Colon (tissue), 2 donors: Measurements from ENCODE around the gene GPC6.
"Not testable (repeated sequence)": the region's sequence is repeated elsewhere in the genome, so short reads cannot be mapped to it uniquely, and the experiment has no call there.

Source experiments
- FAIRE-seq: peaks from 2 replicates; lab custom pipeline; 2012; peaks lifted over from hg19 to GRCh38; lab: Jason Lieb, UNC
- donor health status: control.
- donor health status: control.

GPC6 gene

GRCh38 chr13:93437081-93437480 lies 210.5 kb downstream of the GPC6 start:
- FAIRE-seq = no peak

- no peak for FAIRE-seq
These were observed 219.6 kb downstream of the GPC6 start for GRCh38 chr13:93446238-93446637.

- no peak for FAIRE-seq
These were observed 223.6 kb downstream of the GPC6 start for GRCh38 chr13:93450191-93450621.

GRCh38 chr13:93450761-93451160 lies 224.2 kb downstream of the GPC6 start:
- FAIRE-seq = no peak

GRCh38 chr13:93454676-93455235 lies 228.1 kb downstream of the GPC6 start:
- FAIRE-seq = not testable (repeated sequence)

GRCh38 chr13:93455861-93456260 lies 229.3 kb downstream of the GPC6 start:
- FAIRE-seq = no peak

GRCh38 chr13:93460005-93460404 lies 233.4 kb downstream of the GPC6 start:
- no peak for FAIRE-seq

GRCh38 chr13:93462151-93462550 lies 235.5 kb downstream of the GPC6 start:
- FAIRE-seq = no peak

GRCh38 chr13:93466502-93467036 lies 240.0 kb downstream of the GPC6 start:
- FAIRE-seq = no peak

- no peak for FAIRE-seq
These were observed 240.6 kb downstream of the GPC6 start for GRCh38 chr13:93467175-93467574.

- FAIRE-seq = no peak
These were observed 241.8 kb downstream of the GPC6 start for GRCh38 chr13:93468433-93468832.

- FAIRE-seq = no peak
These were observed 245.7 kb downstream of the GPC6 start for GRCh38 chr13:93472296-93472695.

GRCh38 chr13:93472814-93473296 lies 246.2 kb downstream of the GPC6 start:
- no peak for FAIRE-seq

GRCh38 chr13:93473441-93474270 lies 247.0 kb downstream of the GPC6 start:
- no peak for FAIRE-seq

GRCh38 chr13:93476175-93476574 lies 249.6 kb downstream of the GPC6 start:
- FAIRE-seq = no peak

GRCh38 chr13:93477238-93477637 lies 250.6 kb downstream of the GPC6 start:
- FAIRE-seq = no peak

GRCh38 chr13:93480553-93481106 lies 254.0 kb downstream of the GPC6 start:
- no peak for FAIRE-seq

- not testable (repeated sequence) for FAIRE-seq
These were observed 269.5 kb downstream of the GPC6 start for GRCh38 chr13:93496117-93496516.

- no peak for FAIRE-seq
These were observed 270.5 kb downstream of the GPC6 start for GRCh38 chr13:93496985-93497673.

- FAIRE-seq = no peak
These were observed 273.4 kb downstream of the GPC6 start for GRCh38 chr13:93499991-93500390.

- no peak for FAIRE-seq
These were observed 275.5 kb downstream of the GPC6 start for GRCh38 chr13:93502071-93502470.

GRCh38 chr13:93502987-93503615 lies 276.5 kb downstream of the GPC6 start:
- FAIRE-seq = no peak
